Stimulated activated CD4-positive, alpha-beta T cell treated with anti-CD3 and anti-CD28 coated beads, TNF-alpha, amount 100 ng/mL, for 1 hour (primary cell): ENCODE results near the gene SLC22A3.
"Not testable (repeated sequence)": the region's sequence is repeated elsewhere in the genome, so short reads cannot be mapped to it uniquely, and the experiment has no call there.

Source experiments
- DNase-seq, 3 donors: peaks; one replicate each; pipeline ENCODE4 v3.0.0-alpha.2; 2020; ENCODE audit warnings: low read depth in 3 of 3, low spot score in 1 of 3

The SLC22A3 gene

GRCh38 chr6:160368670-160369069 lies 20.5 kb downstream of the SLC22A3 start:
- no peak for DNase-seq

GRCh38 chr6:160373601-160374000 lies 25.4 kb downstream of the SLC22A3 start:
- not testable (repeated sequence) for DNase-seq

GRCh38 chr6:160374836-160375560 lies 26.8 kb downstream of the SLC22A3 start:
- DNase-seq = no peak

GRCh38 chr6:160375561-160375949 lies 27.4 kb downstream of the SLC22A3 start:
- DNase-seq = no peak

GRCh38 chr6:160376445-160376844 lies 28.3 kb downstream of the SLC22A3 start:
- no peak for DNase-seq

- no peak for DNase-seq
These were observed 30.0 kb downstream of the SLC22A3 start for GRCh38 chr6:160378218-160378617.

GRCh38 chr6:160378882-160379281 lies 30.7 kb downstream of the SLC22A3 start:
- no peak for DNase-seq

GRCh38 chr6:160379466-160379865 lies 31.3 kb downstream of the SLC22A3 start:
- DNase-seq = no peak

GRCh38 chr6:160382946-160383345 lies 34.8 kb downstream of the SLC22A3 start:
- DNase-seq = no peak

GRCh38 chr6:160386869-160387530 lies 38.8 kb downstream of the SLC22A3 start:
- no peak for DNase-seq

GRCh38 chr6:160387916-160388643 lies 39.9 kb downstream of the SLC22A3 start:
- DNase-seq = no peak

GRCh38 chr6:160388922-160389321 lies 40.7 kb downstream of the SLC22A3 start:
- no peak for DNase-seq

GRCh38 chr6:160391419-160392116 lies 43.4 kb downstream of the SLC22A3 start:
- no peak for DNase-seq

GRCh38 chr6:160393442-160393841 lies 45.3 kb downstream of the SLC22A3 start:
- not testable (repeated sequence) for DNase-seq

GRCh38 chr6:160393891-160394653 lies 45.9 kb downstream of the SLC22A3 start:
- no peak for DNase-seq

- no peak for DNase-seq
These were observed 46.5 kb downstream of the SLC22A3 start for GRCh38 chr6:160394654-160395035.

GRCh38 chr6:160395187-160395586 lies 47.0 kb downstream of the SLC22A3 start:
- no peak for DNase-seq

- DNase-seq = no peak
These were observed 48.1 kb downstream of the SLC22A3 start for GRCh38 chr6:160396292-160396691.

GRCh38 chr6:160398674-160399271 lies 50.6 kb downstream of the SLC22A3 start:
- no peak for DNase-seq

- DNase-seq = no peak
These were observed 52.3 kb downstream of the SLC22A3 start for GRCh38 chr6:160400446-160400845.
